AG04449 (cell line): ENCODE measurements around the gene HOXB2.
"Not testable (repeated sequence)": the region's sequence is repeated elsewhere in the genome, so short reads cannot be mapped to it uniquely, and the experiment has no call there.

Source experiments
- CTCF ChIA-PET: fragments of 350-600 bp; formaldehyde crosslinking; extraction: SDS; loops from one replicate; lab custom pipeline; 2021; ENCODE audit warnings: antibody characterized with exemption; lab: Yijun Ruan, JAX
- POLR2A ChIA-PET: fragments of 400-600, 350-600 bp; formaldehyde crosslinking; extraction: SDS; loops from one replicate; lab custom pipeline; 2020; ENCODE audit warnings: antibody characterized with exemption, inconsistent platforms; lab: Yijun Ruan, JAX
- DNase-seq: peaks from one replicate; pipeline ENCODE4 v3.0.0-alpha.2; 2010; ENCODE audit warnings: low read depth, low spot score
- H3K4me3 ChIP-seq: 2 replicates; pipeline ENCODE4 v1.5.1; 2011; ENCODE audit warnings: low read depth, mild to moderate bottlenecking, control low read depth, low read length
- CTCF ChIP-seq: IDR thresholded peaks from one replicate; pipeline ENCODE4 v1.5.1; 2011; ENCODE audit warnings: mild to moderate bottlenecking, moderate library complexity, low read length, control low read depth, inconsistent platforms; ENCODE audit not compliant: insufficient read depth; ENCODE audit errors: missing control alignments

HOXB2 gene

GRCh38 chr17:48510381-48510760, 34.5 kb downstream of the HOXB2 start:
- no peak for TF ChIP-seq CTCF
- no peak for DNase-seq
- ChIA-PET POLR2A (interaction anchor here (1.3 kb wide), 1 partner anchor 9 kb away, joined by 3 read pairs; no protein-coding TSS in a partner anchor), CTCF (interaction anchor here (1.3 to 4.3 kb wide), 3 partner anchors 9 to 12 kb away, joined by 3 to 34 read pairs (median 16); no protein-coding TSS in a partner anchor)
- no peak overlapping the region for H3K4me3 ChIP-seq

- ChIA-PET POLR2A (interaction anchor here (1.3 kb wide), 1 partner anchor 9 kb away, joined by 3 read pairs; no protein-coding TSS in a partner anchor), CTCF (interaction anchor here (1.3 to 4.3 kb wide), 3 partner anchors 9 to 12 kb away, joined by 3 to 34 read pairs (median 16); no protein-coding TSS in a partner anchor)
- DNase-seq, H3K4me3 ChIP-seq: not testable (repeated sequence)
These were observed 35.2 kb downstream of the HOXB2 start for GRCh38 chr17:48509708-48510107.

GRCh38 chr17:48506246-48506645, 38.7 kb downstream of the HOXB2 start:
- no peak for DNase-seq
- H3K4me3 ChIP-seq = no peak overlapping the region
- TF ChIP-seq CTCF = no peak
- ChIA-PET CTCF (interaction anchor here (0.6 to 4.1 kb wide), 5 partner anchors 11 to 136 kb away, joined by 3 to 33 read pairs (median 4); no protein-coding TSS in a partner anchor), POLR2A (interaction anchor here (0.6 to 1.7 kb wide), 2 partner anchors 23 to 1133 kb away, joined by 3 to 5 read pairs; no protein-coding TSS in a partner anchor)

- DNase-seq = peak; percentile 58
- ChIA-PET CTCF (interaction anchor here (0.6 to 4.1 kb wide), 7 partner anchors 12 to 136 kb away, joined by 3 to 33 read pairs (median 4); partner anchors contain the start of gene HOXB5), POLR2A (interaction anchor here (0.6 to 1.7 kb wide), 2 partner anchors 13 to 22 kb away, joined by 3 to 5 read pairs; no protein-coding TSS in a partner anchor)
- no peak for TF ChIP-seq CTCF
- no peak overlapping the region for H3K4me3 ChIP-seq
These were observed 39.1 kb downstream of the HOXB2 start for GRCh38 chr17:48505788-48506187.

GRCh38 chr17:48504953-48505352, 40.0 kb downstream of the HOXB2 start:
- DNase-seq = no peak
- CTCF ChIA-PET = interaction anchor here (0.9 to 4.1 kb wide), 5 partner anchors 12 to 88 kb away, joined by 3 to 33 read pairs (median 5); partner anchors contain the start of gene HOXB5
- POLR2A ChIA-PET = no interaction called here

GRCh38 chr17:48503747-48504146, 41.2 kb downstream of the HOXB2 start:
- no peak overlapping the region for H3K4me3 ChIP-seq
- CTCF ChIA-PET = interaction anchor here (0.9 to 4.1 kb wide), 5 partner anchors 11 to 152 kb away, joined by 3 to 33 read pairs (median 5); no protein-coding TSS in a partner anchor
- POLR2A ChIA-PET = no interaction called here
- no peak for DNase-seq
- TF ChIP-seq CTCF = no peak

More at GRCh38 chr17:48504953-48505352, 40.0 kb downstream of the HOXB2 start:
- H3K4me3 ChIP-seq = no peak overlapping the region
- TF ChIP-seq CTCF = no peak
